OCI-LY3 (cell line): ENCODE measurements around the gene CALHM2.

ENCODE experiments used
- EZH2phosphoT487 ChIP-seq: fragments of 200-600 bp; shearing (Covaris generic); IDR thresholded peaks from 2 replicates; pipeline ENCODE4 v1.6.1; 2018; ENCODE audit warnings: antibody characterized with exemption, mixed run types, low read depth
- TF ChIP-seq, protein P1 (sequence below): fragments of 200-600, 300-600 bp; sonication (generic); IDR thresholded peaks from 2 replicates; pipeline ENCODE4 v1.5.1; 2014; ENCODE audit warnings: antibody characterized with exemption, low read length, low read depth

DNA sequence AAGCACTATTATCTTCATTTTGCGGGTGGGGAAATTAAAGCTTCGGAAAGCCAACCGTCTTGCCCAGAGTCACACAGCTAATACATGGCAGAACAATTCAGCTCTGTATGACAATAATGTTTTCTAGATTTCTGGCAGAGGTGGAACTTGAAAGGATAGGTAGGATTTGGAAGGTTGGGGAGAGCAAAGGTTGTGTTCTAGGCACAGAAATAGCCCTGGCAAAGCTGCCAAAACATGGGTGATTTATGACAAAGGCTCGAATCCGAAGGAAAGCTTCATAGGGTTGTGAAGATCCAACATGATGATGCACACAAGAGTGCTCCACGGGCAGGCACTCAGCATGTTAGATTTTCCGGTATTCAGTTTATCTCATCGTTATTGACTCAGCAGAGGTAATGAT lies 36.6 kb downstream of the CALHM2 start:
- TF ChIP-seq, protein P1, sequence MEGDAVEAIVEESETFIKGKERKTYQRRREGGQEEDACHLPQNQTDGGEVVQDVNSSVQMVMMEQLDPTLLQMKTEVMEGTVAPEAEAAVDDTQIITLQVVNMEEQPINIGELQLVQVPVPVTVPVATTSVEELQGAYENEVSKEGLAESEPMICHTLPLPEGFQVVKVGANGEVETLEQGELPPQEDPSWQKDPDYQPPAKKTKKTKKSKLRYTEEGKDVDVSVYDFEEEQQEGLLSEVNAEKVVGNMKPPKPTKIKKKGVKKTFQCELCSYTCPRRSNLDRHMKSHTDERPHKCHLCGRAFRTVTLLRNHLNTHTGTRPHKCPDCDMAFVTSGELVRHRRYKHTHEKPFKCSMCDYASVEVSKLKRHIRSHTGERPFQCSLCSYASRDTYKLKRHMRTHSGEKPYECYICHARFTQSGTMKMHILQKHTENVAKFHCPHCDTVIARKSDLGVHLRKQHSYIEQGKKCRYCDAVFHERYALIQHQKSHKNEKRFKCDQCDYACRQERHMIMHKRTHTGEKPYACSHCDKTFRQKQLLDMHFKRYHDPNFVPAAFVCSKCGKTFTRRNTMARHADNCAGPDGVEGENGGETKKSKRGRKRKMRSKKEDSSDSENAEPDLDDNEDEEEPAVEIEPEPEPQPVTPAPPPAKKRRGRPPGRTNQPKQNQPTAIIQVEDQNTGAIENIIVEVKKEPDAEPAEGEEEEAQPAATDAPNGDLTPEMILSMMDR: no peak
- no peak for TF ChIP-seq EZH2phosphoT487
